HCT116 (cell line): ENCODE results near the gene CD300LD. TPM values are rescaled to one million over a fixed set of nuclear protein-coding genes. Genes with fewer than 3 reads are reported as not detected.

ENCODE experiments used
- ATAC-seq: fragments of 200-7000 bp; cut with Tn5 transposase; 2 replicates; pipeline ENCODE4 v1.9.1; 2020; ENCODE audit warnings: mild to moderate bottlenecking, moderate library complexity
- BruUV-seq: library from RNA; stranded (reverse); fragments of 400-500 nt; replicated peaks from 2 replicates; lab custom pipeline; 2021; lab: Mats Ljungman, UMichigan
- CTCF ChIA-PET: fragments of 300-600 bp; sonication (Branson Sonifier 250); formaldehyde crosslinking; loops from one replicate; lab custom pipeline; 2021; ENCODE audit warnings: antibody characterized with exemption; lab: Charles Lee
- POLR2A ChIA-PET: fragments of 300-600, 350-600 bp; sonication (Branson Sonifier 250); formaldehyde crosslinking; loops from one replicate; lab custom pipeline; 2021; ENCODE audit warnings: antibody characterized with exemption; lab: Charles Lee
- RAD21 ChIA-PET, 2 experiments: fragments of 300-600 bp; sonication (Branson Sonifier 250); formaldehyde crosslinking; loops; one replicate each; lab custom pipeline; 2023; ENCODE audit warnings: low total read pairs in 2 of 2; ENCODE audit not compliant: uncharacterized antibody in 2 of 2, unreplicated experiment in 2 of 2, low non-redundant PET in 1 of 2; lab: Charles Lee
- DNase-seq: peaks from one replicate; pipeline ENCODE4 v3.0.0-alpha.2; 2010; ENCODE audit warnings: low read depth, low spot score
- H2AFZ ChIP-seq: fragments of 200-600 bp; shearing (Covaris generic), sonication (generic); 2 replicates; pipeline ENCODE4 v1.6.1; 2017; ENCODE audit warnings: low read depth, mixed run types, mixed read lengths, antibody characterized with exemption, low read length; ENCODE audit not compliant: poor library complexity, severe bottlenecking
- H3K27ac ChIP-seq: 2 replicates; pipeline ENCODE4 v1.5.1; 2012; ENCODE audit warnings: low read depth, low read length
- H3K27me3 ChIP-seq: fragments of 200-600 bp; sonication (generic); 2 replicates; pipeline ENCODE4 v1.6.1; 2016; ENCODE audit warnings: mixed run types, low read length, mixed read lengths; ENCODE audit not compliant: insufficient read depth
- H3K36me3 ChIP-seq, 2 experiments: fragments of 200-500 bp in 1 of 2; fragments of 200-600 bp in 1 of 2; sonication (Bioruptor generic) in 1 of 2; sonication (generic) in 1 of 2; 2 replicates each; pipeline versions ENCODE4 v1.5.1 to v1.6.1; 2014 to 2016; ENCODE audit warnings: low read length in 2 of 2, inconsistent platforms in 1 of 2, mixed read lengths in 1 of 2, mixed run types in 1 of 2; ENCODE audit not compliant: insufficient read depth in 2 of 2, control insufficient read depth in 1 of 2
- H3K4me1 ChIP-seq, 2 experiments: fragments of 200-600 bp in 1 of 2; sonication (generic) in 1 of 2; 2 replicates each; pipeline versions ENCODE4 v1.5.1 to v1.6.1; 2012 to 2017; ENCODE audit warnings: low read length in 2 of 2, inconsistent platforms in 1 of 2, mild to moderate bottlenecking in 1 of 2, mixed read lengths in 1 of 2, mixed run types in 1 of 2, moderate library complexity in 1 of 2; ENCODE audit not compliant: insufficient read depth in 2 of 2, control insufficient read depth in 1 of 2
- H3K4me2 ChIP-seq: fragments of 200-600 bp; sonication (generic); 2 replicates; pipeline ENCODE4 v1.6.1; 2017; ENCODE audit warnings: mixed run types, low read length, mixed read lengths
- H3K4me3 ChIP-seq, 2 experiments: fragments of 200-600 bp in 1 of 2; sonication (generic) in 1 of 2; replicated peaks in 1 of 2; 2 replicates each; pipeline ENCODE4 v1.5.1; 2011 to 2016; ENCODE audit warnings: low read length in 2 of 2, control low read depth in 1 of 2, low read depth in 1 of 2, mild to moderate bottlenecking in 1 of 2, mixed read lengths in 1 of 2, mixed run types in 1 of 2
- H3K79me2 ChIP-seq: fragments of 200-600 bp; sonication (generic); 2 replicates; pipeline ENCODE4 v1.6.1; 2017; ENCODE audit warnings: mild to moderate bottlenecking, mixed run types, low read length, moderate library complexity, mixed read lengths; ENCODE audit not compliant: insufficient read depth
- H3K9ac ChIP-seq: fragments of 200-600 bp; sonication (generic); 2 replicates; pipeline ENCODE4 v1.6.1; 2016; ENCODE audit warnings: low read length, mixed read lengths
- H3K9me2 ChIP-seq: fragments of 200-600 bp; sonication (generic), shearing (Covaris generic); 2 replicates; pipeline ENCODE4 v1.6.1; 2017; ENCODE audit warnings: mixed run types, mild to moderate bottlenecking, moderate library complexity; ENCODE audit not compliant: insufficient read depth
- H3K9me3 ChIP-seq, 2 experiments: fragments of 200-500 bp in 1 of 2; fragments of 200-600 bp in 1 of 2; sonication (Bioruptor generic) in 1 of 2; sonication (generic) in 1 of 2; 2 replicates each; pipeline ENCODE4 v1.6.1; 2014 to 2017; ENCODE audit warnings: low read length in 2 of 2, mixed read lengths in 2 of 2, inconsistent platforms in 1 of 2, low read depth in 1 of 2, mild to moderate bottlenecking in 1 of 2, mixed run types in 1 of 2, moderate library complexity in 1 of 2; ENCODE audit not compliant: control insufficient read depth in 1 of 2, insufficient read depth in 1 of 2
- H4K20me1 ChIP-seq: fragments of 200-600 bp; sonication (generic), shearing (Covaris generic); 2 replicates; pipeline ENCODE4 v1.6.1; 2017; ENCODE audit warnings: mixed run types, mild to moderate bottlenecking, moderate library complexity; ENCODE audit not compliant: insufficient read depth
- CBX3 ChIP-seq: IDR thresholded peaks from 2 replicates; pipeline ENCODE4 v1.6.1; 2012; ENCODE audit warnings: low read depth
- EGR1 ChIP-seq: IDR thresholded peaks from 2 replicates; pipeline ENCODE4 v1.6.1; 2012; ENCODE audit warnings: low read depth
- ELF1 ChIP-seq: IDR thresholded peaks from 2 replicates; pipeline ENCODE4 v1.6.1; 2012; ENCODE audit warnings: low read depth, borderline replicate concordance
- EZH2 ChIP-seq: fragments of 200-600 bp; sonication (generic); IDR thresholded peaks from 2 replicates; pipeline ENCODE4 v1.6.1; 2017; ENCODE audit warnings: antibody characterized with exemption, mixed run types
- EZH2phosphoT487 ChIP-seq: fragments of 200-600 bp; IDR thresholded peaks from 2 replicates; pipeline ENCODE4 v1.6.1; 2018; ENCODE audit warnings: antibody characterized with exemption, borderline replicate concordance
- FOSL1 ChIP-seq: IDR thresholded peaks from 2 replicates; pipeline ENCODE4 v1.6.1; 2012; ENCODE audit warnings: low read depth
- JUND ChIP-seq: IDR thresholded peaks from 2 replicates; pipeline ENCODE4 v1.6.1; 2012
- POLR2A ChIP-seq: IDR thresholded peaks from 2 replicates; pipeline ENCODE4 v1.7.0; 2011; ENCODE audit warnings: borderline replicate concordance; ENCODE audit not compliant: insufficient read depth, insufficient read length; ENCODE audit errors: extremely low read depth
- POLR2AphosphoS5 ChIP-seq: IDR thresholded peaks from 2 replicates; pipeline ENCODE4 v1.6.1; 2011; ENCODE audit warnings: mild to moderate bottlenecking, low read depth, low read length, moderate library complexity
- RAD21 ChIP-seq: IDR thresholded peaks from 2 replicates; pipeline ENCODE4 v1.6.1; 2012; ENCODE audit warnings: low read depth, mild to moderate bottlenecking
- SIN3A ChIP-seq: IDR thresholded peaks from 2 replicates; pipeline ENCODE4 v1.6.1; 2012; ENCODE audit warnings: low read depth
- SP1 ChIP-seq: IDR thresholded peaks from 2 replicates; pipeline ENCODE4 v1.6.1; 2012; ENCODE audit warnings: low read depth
- YY1 ChIP-seq: IDR thresholded peaks from 2 replicates; pipeline ENCODE4 v1.6.1; 2011; ENCODE audit warnings: low read length, low read depth, moderate library complexity, mild to moderate bottlenecking; ENCODE audit not compliant: insufficient replicate concordance; ENCODE audit errors: extremely low read depth
- ZNF274 ChIP-seq: fragments of 200-500 bp; sonication (Bioruptor generic); IDR thresholded peaks from 2 replicates; pipeline ENCODE4 v1.6.1; 2014; ENCODE audit warnings: mild to moderate bottlenecking, low read depth, low read length, inconsistent platforms
- intact Hi-C: fragments of 100-400 bp; cut with micrococcal nuclease; formaldehyde crosslinking; loops from 2 replicates; pipeline ENCODE4 v1.10.0; 2022
- total RNA-seq: library from RNA; stranded (reverse); gene quantifications from one replicate; pipeline ENCODE4 v1.2.1, GENCODE V29; 2021; ENCODE audit not compliant: unreplicated experiment
- TF ChIP-seq, protein P1 (sequence below): IDR thresholded peaks from 2 replicates; pipeline ENCODE4 v1.6.1; 2012
- TF ChIP-seq, protein P2 (sequence below), 3 experiments: fragments of 200-600 bp in 1 of 3; sonication (generic) in 1 of 3; IDR thresholded peaks in 2 of 3; conservative IDR thresholded peaks in 1 of 3; 2 replicates each; pipeline ENCODE4 v1.5.1; 2012 to 2017; ENCODE audit warnings: low read depth in 2 of 3, low read length in 2 of 3, antibody characterized with exemption in 1 of 3, borderline replicate concordance in 1 of 3, control low read depth in 1 of 3, mild to moderate bottlenecking in 1 of 3, mixed read lengths in 1 of 3, mixed run types in 1 of 3, moderate library complexity in 1 of 3; ENCODE audit not compliant: insufficient read depth in 1 of 3
- TF ChIP-seq, protein P3 (sequence below): IDR thresholded peaks from 2 replicates; pipeline ENCODE4 v1.6.1; 2012

Gene CD300LD
- total RNA-seq, 1 experiment from 2014 or later, result not detected

DNA sequence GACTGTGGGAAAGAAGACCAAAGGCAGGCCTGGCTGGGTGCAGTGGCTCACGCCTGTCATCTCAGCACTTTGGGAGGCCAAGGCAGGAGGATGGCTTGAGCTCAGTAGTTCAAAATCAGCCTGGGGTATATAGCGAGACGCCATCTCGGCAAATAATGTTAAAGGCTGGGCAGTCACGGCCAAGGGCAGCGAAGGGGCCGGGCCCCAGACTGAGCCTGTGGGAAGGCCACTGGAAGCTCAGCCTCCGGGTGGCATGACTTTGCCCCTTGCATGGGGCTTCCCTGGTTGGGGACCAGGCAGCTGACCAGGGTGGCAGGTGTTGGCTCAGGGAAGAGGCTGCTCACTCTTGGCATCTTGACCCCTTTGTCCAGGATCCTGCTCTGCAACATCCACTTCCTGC lies 14.0 kb upstream of the CD300LD start:
- no peak overlapping the region for H3K9ac ChIP-seq
- intact Hi-C loops, result loop anchor here (10.0 kb wide), 1 partner anchor 301 kb away; no protein-coding TSS in a partner anchor
- ATAC-seq, result no peak
- RAD21 ChIA-PET, result interaction anchor here in 1 of 2 experiments (0.6 kb wide), 1 partner anchor 107 kb away, joined by 3 read pairs; no protein-coding TSS in a partner anchor
- H3K9me2 ChIP-seq, result no peaks in the 10 kb centered on the region
- no TSS peak for BruUV-seq
- no peak overlapping the region for H3K4me3 ChIP-seq
- CTCF ChIA-PET, result interaction anchor here (1.4 kb wide), 1 partner anchor 227 kb away, joined by 3 read pairs; no protein-coding TSS in a partner anchor
- DNase-seq, result no peak
- H3K9me3 ChIP-seq, result no peaks in the 10 kb centered on the region
- H3K4me1 ChIP-seq, result peaks cover 0 to 8% of the 10 kb centered on the region in 2 experiments; a peak in 1 of 4 replicates
- H3K36me3 ChIP-seq, result no peaks in the 10 kb centered on the region
- no peaks in the 10 kb centered on the region for H3K79me2 ChIP-seq
- no peak for TF ChIP-seq SP1
- no peak for TF ChIP-seq YY1
- TF ChIP-seq EGR1, result no peak
- TF ChIP-seq EZH2, result no peak
- no peak for TF ChIP-seq RAD21
- no peak for TF ChIP-seq SIN3A
- TF ChIP-seq CBX3, result no peak
- H3K4me2 ChIP-seq, result no peak overlapping the region
- no peak overlapping the region for H3K27ac ChIP-seq
- POLR2A ChIA-PET, result interaction anchor here (1.0 kb wide), 1 partner anchor 16 kb away, joined by 3 read pairs; no protein-coding TSS in a partner anchor
- no peaks in the 10 kb centered on the region for H4K20me1 ChIP-seq
- H2AFZ ChIP-seq, result no peak overlapping the region
- peaks cover 67% of the 10 kb centered on the region for H3K27me3 ChIP-seq

DNA sequence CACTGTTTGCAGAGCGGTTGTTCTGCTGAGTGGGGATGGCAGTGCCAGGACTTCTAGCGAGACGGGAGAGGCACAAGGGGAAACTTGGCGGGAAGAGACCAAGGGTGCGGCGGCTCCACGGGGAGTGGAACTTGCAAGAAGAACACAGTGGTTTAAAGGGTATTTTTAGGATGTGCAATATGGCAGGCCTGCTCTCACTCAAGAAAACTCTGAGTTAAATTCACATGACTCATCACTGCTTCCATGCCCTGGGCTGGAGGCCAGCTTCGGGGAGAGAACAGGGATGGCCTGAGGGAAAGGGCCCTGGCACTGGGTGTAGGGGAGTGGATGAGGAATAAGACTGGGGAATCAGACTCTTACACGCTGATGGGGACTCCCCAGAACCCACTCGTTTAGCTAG lies 13.3 kb upstream of the CD300LD start:
- Histone ChIP-seq H3K27ac (no peak overlapping the region), H3K9me2 (no peaks in the 10 kb centered on the region), H3K36me3 (no peaks in the 10 kb centered on the region), H3K9ac (no peak overlapping the region), H3K4me3 (no peak overlapping the region), H3K9me3 (no peaks in the 10 kb centered on the region)
- ATAC-seq, result peak; percentile 47; the same call in 1 of the 2 replicates
- DNase-seq, result no peak
- POLR2A ChIA-PET, result interaction anchor here (1.0 kb wide), 1 partner anchor 15 kb away, joined by 3 read pairs; no protein-coding TSS in a partner anchor
- no TSS peak for BruUV-seq
- no peak for TF ChIP-seq EGR1
- no peak for TF ChIP-seq EZH2phosphoT487
- no peak for TF ChIP-seq YY1
- no peak for TF ChIP-seq EZH2
- no peak for TF ChIP-seq ZNF274
- TF ChIP-seq JUND, result no peak; the same call in 1 of the 2 replicates
- no peak for TF ChIP-seq SP1
- TF ChIP-seq SIN3A, result no peak
- no peak for TF ChIP-seq FOSL1
- TF ChIP-seq POLR2A, result no peak
- TF ChIP-seq, protein P1, sequence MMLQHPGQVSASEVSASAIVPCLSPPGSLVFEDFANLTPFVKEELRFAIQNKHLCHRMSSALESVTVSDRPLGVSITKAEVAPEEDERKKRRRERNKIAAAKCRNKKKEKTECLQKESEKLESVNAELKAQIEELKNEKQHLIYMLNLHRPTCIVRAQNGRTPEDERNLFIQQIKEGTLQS, result no peak
- TF ChIP-seq POLR2AphosphoS5, result no peak
- no peak for TF ChIP-seq ELF1
- TF ChIP-seq, protein P2, sequence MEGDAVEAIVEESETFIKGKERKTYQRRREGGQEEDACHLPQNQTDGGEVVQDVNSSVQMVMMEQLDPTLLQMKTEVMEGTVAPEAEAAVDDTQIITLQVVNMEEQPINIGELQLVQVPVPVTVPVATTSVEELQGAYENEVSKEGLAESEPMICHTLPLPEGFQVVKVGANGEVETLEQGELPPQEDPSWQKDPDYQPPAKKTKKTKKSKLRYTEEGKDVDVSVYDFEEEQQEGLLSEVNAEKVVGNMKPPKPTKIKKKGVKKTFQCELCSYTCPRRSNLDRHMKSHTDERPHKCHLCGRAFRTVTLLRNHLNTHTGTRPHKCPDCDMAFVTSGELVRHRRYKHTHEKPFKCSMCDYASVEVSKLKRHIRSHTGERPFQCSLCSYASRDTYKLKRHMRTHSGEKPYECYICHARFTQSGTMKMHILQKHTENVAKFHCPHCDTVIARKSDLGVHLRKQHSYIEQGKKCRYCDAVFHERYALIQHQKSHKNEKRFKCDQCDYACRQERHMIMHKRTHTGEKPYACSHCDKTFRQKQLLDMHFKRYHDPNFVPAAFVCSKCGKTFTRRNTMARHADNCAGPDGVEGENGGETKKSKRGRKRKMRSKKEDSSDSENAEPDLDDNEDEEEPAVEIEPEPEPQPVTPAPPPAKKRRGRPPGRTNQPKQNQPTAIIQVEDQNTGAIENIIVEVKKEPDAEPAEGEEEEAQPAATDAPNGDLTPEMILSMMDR (IDR thresholded peaks at IDR 0.05 in 2 of 3, conservative IDR thresholded peaks at IDR 0.05 in 1 of 3; ENCODE audit: borderline replicate concordance in 1 of 3, insufficient read depth in 1 of 3, low read depth in 2 of 3, low read length in 2 of 3), result no peak
- TF ChIP-seq CBX3, result no peak
- TF ChIP-seq, protein P3, sequence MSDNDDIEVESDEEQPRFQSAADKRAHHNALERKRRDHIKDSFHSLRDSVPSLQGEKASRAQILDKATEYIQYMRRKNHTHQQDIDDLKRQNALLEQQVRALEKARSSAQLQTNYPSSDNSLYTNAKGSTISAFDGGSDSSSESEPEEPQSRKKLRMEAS, result no peak
- no peak for TF ChIP-seq RAD21
- TF ChIP-seq, all 23 proteins: peak for 0
- ChIA-PET CTCF (interaction anchor here (1.4 kb wide), 1 partner anchor 226 kb away, joined by 3 read pairs; no protein-coding TSS in a partner anchor), RAD21 (interaction anchor here in 1 of 2 experiments (0.6 kb wide), 1 partner anchor 107 kb away, joined by 3 read pairs; no protein-coding TSS in a partner anchor)
- peaks cover 65% of the 10 kb centered on the region for H3K27me3 ChIP-seq
- H4K20me1 ChIP-seq, result no peaks in the 10 kb centered on the region
- H3K4me2 ChIP-seq, result no peak overlapping the region
- H3K79me2 ChIP-seq, result no peaks in the 10 kb centered on the region
- H3K4me1 ChIP-seq, result peaks cover 0 to 8% of the 10 kb centered on the region in 2 experiments; a peak in 1 of 4 replicates
- H2AFZ ChIP-seq, result no peak overlapping the region
- intact Hi-C loops, result loop anchor here (10.0 kb wide), 1 partner anchor 301 kb away; no protein-coding TSS in a partner anchor
